GM18498 (cell line): ENCODE results near the gene CTBP2.
"Not testable (repeated sequence)": the region's sequence is repeated elsewhere in the genome, so short reads cannot be mapped to it uniquely, and the experiment has no call there.

ENCODE experiments used
- ATAC-seq: cut with Tn5 transposase; IDR thresholded peaks from one replicate; pipeline ENCODE4 v1.9.1; 2021; ENCODE audit warnings: mild to moderate bottlenecking, moderate library complexity; ENCODE audit not compliant: unreplicated experiment

The CTBP2 gene

GRCh38 chr10:124992462-124993344 lies 167.7 kb downstream of the CTBP2 start:
- no peak for ATAC-seq

GRCh38 chr10:124991835-124992234 lies 168.5 kb downstream of the CTBP2 start:
- ATAC-seq: no peak

- ATAC-seq: no peak
Measured at GRCh38 chr10:124990671-124991625, 169.4 kb downstream of the CTBP2 start.

GRCh38 chr10:124989526-124989925 lies 170.8 kb downstream of the CTBP2 start:
- no peak for ATAC-seq

- ATAC-seq: not testable (repeated sequence)
Measured at GRCh38 chr10:124988753-124989152, 171.6 kb downstream of the CTBP2 start.

GRCh38 chr10:124987788-124988187 lies 172.6 kb downstream of the CTBP2 start:
- ATAC-seq: no peak

- ATAC-seq: no peak
Measured at GRCh38 chr10:124985162-124985561, 175.2 kb downstream of the CTBP2 start.

GRCh38 chr10:124984376-124984775 lies 176.0 kb downstream of the CTBP2 start:
- no peak for ATAC-seq

GRCh38 chr10:124983321-124983720 lies 177.0 kb downstream of the CTBP2 start:
- no peak for ATAC-seq

GRCh38 chr10:124978376-124978725 lies 182.0 kb downstream of the CTBP2 start:
- ATAC-seq: no peak

- ATAC-seq: no peak
Measured at GRCh38 chr10:124977648-124978375, 182.6 kb downstream of the CTBP2 start.

GRCh38 chr10:124977161-124977560 lies 183.2 kb downstream of the CTBP2 start:
- ATAC-seq: no peak

GRCh38 chr10:124975977-124976514 lies 184.3 kb downstream of the CTBP2 start:
- peak; percentile 84 for ATAC-seq

GRCh38 chr10:124974131-124974530 lies 186.2 kb downstream of the CTBP2 start:
- ATAC-seq: no peak

- no peak for ATAC-seq
Measured at GRCh38 chr10:124972637-124973036, 187.7 kb downstream of the CTBP2 start.

GRCh38 chr10:124971276-124971675 lies 189.1 kb downstream of the CTBP2 start:
- ATAC-seq: peak; percentile 36

GRCh38 chr10:124967255-124967654 lies 193.1 kb downstream of the CTBP2 start:
- ATAC-seq: no peak

GRCh38 chr10:124966008-124966407 lies 194.4 kb downstream of the CTBP2 start:
- no peak for ATAC-seq

GRCh38 chr10:124963866-124964720 lies 196.3 kb downstream of the CTBP2 start:
- no peak for ATAC-seq

GRCh38 chr10:124962421-124962820 lies 197.9 kb downstream of the CTBP2 start:
- ATAC-seq: no peak
